ENCODE results near the gene TSEN2.
"Not testable (repeated sequence)": the region's sequence is repeated elsewhere in the genome, so short reads cannot be mapped to it uniquely, and the experiment has no call there.

The TSEN2 gene

DNA sequence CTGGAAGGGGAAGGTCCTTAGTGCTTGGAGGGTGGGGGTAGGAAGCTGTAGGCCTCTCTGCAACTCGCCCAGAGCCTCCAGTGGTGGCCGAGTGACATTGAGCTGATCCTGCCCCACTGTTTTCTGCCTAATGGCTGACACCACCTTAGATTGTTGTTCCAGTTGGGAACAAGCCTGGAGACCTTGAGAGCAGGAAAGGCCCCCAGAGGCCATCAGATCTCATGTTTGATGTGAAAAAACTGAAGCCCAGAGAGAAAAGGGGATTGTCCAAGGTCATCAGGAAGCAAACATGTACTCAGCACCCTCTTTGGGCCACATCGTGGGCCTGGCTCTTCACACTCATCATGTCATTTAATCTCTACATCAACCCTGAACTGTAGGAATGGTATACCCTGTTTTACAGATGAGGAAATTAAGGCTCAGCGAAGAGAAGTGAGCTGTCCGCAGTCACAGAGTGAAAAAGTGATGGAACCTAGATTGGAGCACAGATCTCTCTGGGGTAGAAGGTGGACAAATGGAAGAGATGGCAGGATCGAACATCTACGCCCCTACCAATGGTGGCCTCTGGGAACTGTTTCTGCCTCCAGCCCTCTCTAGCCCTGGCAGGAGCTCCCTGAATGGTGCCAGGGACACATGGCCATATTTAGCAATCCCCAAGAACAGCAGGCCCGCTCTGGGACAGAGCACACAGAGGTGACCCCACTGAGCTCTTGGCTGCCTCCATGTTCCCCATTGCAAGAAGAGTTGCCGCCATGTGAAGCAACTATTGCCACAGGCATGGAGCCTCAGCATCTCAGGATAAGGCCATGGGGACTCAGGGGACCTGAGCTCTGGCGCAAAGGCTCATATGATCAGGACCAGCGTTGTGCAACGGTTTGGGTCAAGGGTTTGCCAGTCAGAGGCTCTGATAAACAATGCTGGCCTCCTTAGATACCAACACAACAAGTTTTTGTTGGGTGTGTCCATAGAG is 31.6 kb upstream of the TSEN2 start:
- no peak for DNase-seq (ENCODE audit: low read depth)

DNA sequence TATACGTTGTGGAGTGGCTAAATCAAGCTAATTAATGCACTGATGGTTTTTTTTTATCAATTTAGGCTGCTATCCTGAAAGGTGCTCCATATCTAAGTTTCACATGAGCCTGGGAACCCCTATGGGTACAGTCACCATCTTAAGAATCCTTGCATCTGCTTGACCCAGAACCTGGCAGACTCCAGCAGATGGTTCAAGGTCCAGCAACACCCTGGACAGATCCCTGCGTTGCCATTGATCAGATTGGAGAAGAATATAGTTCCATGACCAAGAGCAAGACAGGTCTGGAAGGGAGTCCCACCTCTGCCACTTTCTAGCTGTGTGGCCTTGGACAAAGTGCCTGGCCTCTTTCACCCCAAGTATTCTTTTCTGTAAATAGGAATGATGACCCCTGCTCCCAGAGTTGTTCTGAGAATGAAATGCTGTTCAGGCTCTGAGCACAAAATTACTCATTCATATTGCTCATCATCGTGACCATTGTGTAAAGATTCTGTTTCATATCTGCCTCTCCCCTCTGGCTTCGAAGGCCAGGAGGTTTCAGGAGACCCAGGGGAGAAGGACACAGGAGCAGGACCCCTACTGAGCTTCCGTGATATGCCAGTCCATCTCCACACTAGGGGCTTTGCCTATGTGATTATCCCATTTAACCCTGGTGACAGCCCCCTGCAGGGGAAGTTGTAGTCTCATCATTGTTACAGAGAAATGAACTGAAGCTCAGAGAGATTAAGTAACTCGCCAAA is 30.0 kb upstream of the TSEN2 start:
- DNase-seq (ENCODE audit: low read depth): peak; percentile 80

DNA sequence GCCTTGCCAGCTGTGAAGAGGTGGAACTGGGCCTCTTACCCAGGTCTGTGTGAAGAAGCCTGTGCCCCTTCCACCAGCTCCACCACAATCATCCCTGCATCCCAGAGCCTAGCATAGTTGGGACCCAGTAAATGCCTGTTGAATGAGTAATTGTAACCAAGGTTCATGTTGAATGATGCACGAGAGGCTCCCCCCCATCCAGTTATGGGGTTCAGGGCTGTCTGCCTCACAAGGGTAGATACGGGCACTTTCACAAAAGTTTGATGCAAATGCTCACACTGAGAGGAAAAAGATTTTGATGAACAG is 29.5 kb upstream of the TSEN2 start:
- peak; percentile 81 for DNase-seq (ENCODE audit: low read depth)

DNA sequence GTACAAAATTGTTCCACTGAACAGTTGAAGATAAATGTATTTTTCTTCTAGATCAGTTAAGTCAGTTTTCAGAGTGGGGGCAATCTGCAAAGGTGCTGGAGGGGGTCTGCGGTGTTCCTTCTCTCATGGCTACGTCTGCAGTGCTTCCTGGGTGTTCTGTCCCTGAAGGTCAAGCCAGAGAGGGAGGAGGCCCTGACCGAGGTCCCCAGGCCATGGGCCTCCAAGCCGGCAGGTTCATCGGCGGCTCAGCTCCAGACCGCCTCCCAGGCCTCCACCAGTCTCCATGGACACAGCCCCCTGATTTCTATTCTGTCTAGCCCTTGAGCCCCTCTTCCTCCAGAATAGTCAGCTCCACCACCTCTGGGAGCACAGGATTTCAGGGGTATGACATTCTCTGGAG is 28.5 kb upstream of the TSEN2 start:
- DNase-seq (ENCODE audit: low read depth): no peak

DNA sequence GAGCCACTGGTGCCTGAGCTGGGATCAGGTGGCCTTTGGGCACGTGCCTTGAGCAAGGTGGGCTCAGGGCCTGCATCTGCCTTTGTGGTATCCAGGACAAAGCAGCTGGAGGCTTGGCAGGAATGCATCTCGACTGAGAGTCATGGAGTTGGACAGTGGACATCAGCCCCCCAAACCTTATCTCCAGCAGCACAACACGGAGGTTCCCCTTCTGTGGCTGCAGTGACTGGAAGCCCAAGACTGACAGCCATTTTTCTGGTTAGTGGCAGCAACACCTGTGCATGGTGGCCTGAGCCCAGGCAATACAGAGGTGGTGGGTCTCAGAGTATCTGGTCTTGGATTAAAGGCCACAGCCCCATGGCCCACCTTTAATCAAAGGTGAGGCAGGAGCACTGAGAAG is 27.8 kb upstream of the TSEN2 start:
- DNase-seq (ENCODE audit: low read depth): no peak

DNA sequence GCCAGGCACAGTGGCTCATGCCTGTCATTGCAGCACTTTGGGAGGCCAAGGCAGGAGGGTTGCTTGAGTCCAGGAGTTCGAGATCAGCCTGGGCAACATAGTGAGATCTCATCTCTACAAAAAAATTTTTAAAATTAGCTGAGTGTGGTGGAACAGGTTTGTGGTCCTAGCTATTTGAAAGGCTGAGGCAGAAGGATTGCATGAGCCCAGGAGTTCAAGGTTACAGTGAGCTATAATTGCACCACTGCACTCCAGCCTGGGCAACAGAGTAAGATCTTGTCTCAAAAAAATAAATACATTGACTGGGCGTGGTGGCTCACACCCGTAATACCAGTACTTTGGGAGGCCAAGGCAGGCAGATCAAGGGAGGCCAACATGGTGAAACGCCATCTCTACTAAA is 26.9 kb upstream of the TSEN2 start:
- not testable (repeated sequence) for DNase-seq (ENCODE audit: low read depth)

DNA sequence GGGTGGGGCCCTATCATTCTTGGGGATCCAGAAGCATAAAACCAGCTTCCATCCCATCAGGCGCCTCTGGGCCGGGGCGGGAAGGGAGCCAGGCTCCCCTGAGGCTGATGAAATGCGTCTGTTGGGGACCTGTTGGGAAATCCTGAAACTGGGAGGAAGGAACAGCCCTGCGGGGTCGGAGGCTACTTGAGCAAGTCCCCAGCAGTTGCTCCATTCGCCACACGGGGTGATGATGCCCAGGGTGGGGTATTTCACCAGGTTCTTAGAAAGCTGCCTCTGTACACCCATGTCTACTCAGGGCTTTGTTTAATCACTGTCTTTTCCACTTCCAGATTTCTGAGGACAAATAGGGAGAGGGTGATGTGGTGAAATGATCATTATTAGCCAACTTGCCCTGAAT is 25.4 kb upstream of the TSEN2 start:
- peak; percentile 10 for DNase-seq (ENCODE audit: low read depth)

DNA sequence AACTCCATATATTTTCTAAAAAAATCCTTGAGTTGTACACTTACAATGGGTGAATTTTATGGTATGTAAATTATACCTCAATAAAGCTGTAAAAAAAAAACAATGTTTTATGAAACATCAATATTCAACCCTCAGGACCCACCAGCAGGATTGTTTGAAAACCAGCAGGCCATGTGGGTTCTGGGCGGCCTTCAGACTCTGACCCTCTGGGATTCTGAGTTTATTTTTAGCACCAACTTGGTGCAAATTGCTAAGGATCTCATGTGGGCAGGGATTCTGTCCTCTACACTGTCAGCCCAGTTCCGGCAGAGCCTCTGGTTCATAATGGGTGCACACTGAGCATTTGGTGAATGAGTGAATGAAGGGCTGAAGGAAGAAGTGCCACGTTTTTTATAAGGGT is 24.2 kb upstream of the TSEN2 start:
- no peak for DNase-seq (ENCODE audit: low read depth)

DNA sequence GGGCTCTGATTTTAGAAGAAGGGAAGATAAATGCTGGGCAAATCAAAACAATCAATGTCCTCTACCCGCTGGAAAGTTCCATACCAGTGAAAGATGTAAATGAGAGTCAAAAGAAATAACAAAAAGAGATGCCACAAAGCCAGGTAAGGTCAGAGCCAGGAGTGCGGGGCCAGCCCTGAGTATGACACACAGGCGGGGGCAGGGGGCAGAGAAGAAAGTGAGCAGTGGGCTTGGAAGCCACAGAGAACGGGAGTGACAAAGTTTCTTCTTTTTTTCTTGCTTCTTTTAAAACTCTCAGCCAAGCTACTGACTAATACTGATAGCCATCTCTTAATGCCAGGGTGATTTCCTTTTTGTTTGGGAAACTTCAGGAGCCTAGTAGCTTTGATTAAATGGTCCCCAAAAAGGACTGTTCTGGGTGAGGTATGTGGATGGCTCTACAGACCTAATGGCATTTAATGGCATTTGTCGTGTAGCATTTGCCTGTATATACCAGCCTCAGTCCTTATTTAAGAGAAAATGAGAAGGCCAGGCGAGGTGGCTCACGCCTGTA is 23.1 kb upstream of the TSEN2 start:
- peak; percentile 17 for DNase-seq (ENCODE audit: low read depth)

DNA sequence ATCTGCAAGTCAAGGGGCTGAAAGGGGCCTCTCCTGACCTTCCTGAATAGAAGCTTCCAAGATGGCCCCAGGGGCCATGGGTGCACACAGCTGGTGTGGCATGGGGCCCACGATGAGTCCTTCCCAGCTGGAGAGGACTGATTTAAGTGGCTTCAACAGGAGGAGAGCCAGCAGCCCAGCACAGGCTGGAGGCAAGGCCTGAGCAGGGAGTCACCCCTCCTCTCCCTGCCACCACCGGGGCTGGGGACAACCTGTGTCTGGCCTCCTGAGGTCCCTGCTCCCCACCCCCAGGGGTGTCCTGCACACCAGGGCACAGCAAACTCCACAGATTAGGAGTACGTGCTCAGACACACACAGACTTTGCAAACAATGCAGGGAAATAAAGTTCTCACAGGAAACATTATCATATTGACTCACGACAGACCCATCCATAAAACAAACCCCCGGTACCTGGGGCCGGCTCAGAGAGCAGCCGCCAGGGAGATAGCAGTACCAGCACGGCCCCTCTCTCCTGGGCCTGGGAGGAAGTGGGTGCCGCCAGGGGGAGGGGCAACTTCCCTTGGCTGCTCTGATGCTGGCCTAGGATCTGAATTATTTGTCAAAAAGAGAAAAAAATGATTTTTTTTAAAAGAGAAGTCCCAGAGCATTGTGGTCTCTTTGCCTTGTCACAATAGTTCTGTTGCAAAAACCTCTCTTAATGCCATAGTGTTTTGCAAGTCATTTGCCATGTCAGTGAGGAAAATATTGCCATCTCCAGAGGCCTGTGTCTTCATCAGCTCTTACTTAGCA is 21.9 kb upstream of the TSEN2 start:
- DNase-seq (ENCODE audit: low read depth): no peak

DNA sequence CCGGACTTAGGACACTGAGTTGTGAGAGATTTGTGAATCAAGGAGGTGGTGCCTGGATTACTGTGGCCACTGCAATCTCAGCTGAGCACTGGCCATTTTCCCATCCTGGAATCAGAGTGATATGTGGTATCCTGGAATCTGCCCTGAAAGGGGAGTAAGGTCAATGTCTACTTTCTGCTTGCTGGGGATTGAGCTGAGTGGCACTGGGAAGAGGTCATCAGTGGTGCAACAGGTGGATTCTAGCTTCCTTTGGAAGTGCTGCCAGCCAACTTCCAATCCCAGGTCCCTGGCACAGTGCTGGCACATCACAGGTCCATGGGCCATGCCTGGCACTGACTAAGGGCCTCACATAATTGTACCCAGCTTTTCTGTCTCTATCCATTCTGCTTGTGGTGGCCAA is 20.6 kb upstream of the TSEN2 start:
- DNase-seq (ENCODE audit: low read depth): no peak

DNA sequence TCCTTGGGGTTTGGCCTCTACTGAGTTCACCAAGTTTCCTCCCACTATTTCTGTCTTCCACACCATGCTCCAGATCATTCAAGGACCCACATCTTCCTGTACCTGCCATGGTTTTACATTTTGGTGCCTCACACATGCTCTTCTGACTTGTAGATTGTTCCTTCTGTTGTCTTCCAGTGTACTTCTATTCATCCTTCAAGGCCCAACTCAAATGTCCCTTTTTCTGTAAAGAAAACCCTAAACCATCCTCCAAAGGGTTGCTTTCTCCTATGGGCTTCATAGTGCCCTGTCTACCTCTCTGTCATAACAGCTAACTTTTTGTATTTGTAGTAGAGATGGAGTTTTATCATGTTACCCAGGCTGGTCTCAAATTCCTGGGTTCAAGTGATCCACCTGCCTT is 20.1 kb upstream of the TSEN2 start:
- no peak for DNase-seq (ENCODE audit: low read depth)

DNA sequence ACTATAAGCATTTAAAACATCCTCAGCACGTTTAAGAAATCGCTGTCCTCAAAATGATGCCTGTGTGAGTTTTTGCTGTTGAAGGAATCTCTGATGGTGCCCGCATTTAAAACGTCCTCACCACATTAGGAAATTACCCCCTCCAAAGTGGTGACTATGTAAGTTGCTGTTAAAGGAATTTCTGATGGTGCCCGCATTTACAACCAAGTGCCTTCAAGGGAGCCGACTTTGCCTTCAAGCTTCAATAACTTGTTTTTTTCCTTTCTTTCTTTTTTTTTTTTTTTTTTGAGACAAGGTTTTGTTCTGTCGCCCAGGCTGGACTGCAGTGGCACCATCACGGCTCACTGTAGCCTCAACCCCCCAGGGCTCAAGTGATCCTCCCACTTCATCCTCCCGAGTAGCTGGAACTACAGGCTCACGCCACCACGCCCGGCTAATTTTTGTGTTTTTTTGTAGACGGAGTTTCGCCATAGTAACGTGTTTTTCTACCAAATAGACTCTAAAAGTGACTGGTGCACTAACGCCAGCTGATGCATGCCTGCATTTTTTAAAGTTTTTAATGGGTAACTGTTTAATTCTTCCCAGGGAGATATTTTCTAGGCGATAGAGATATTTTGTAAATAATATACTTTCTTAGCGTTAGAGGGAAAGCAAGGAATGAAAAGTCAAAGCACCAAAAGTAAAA is 19.0 kb upstream of the TSEN2 start:
- DNase-seq (ENCODE audit: low read depth): no peak

DNA sequence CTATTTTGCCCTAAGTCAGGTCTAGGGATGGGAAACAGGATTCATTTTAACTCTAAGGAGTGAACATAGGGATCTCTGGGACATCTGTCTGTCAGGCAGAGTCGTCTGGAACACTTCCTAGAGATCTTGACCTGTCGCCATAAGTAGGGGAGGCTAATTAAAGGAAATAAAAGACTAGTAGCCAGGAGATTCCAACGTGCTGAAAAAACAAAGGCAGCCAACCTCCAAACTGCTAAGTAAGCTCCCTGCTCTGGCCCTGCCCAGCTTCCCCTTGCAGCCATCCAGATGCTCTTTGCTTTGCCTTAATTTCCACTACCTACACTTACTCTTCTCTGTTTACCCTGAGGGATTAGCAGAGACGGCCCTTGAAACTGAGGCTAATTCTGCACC is 18.4 kb upstream of the TSEN2 start:
- DNase-seq (ENCODE audit: low read depth): no peak

DNA sequence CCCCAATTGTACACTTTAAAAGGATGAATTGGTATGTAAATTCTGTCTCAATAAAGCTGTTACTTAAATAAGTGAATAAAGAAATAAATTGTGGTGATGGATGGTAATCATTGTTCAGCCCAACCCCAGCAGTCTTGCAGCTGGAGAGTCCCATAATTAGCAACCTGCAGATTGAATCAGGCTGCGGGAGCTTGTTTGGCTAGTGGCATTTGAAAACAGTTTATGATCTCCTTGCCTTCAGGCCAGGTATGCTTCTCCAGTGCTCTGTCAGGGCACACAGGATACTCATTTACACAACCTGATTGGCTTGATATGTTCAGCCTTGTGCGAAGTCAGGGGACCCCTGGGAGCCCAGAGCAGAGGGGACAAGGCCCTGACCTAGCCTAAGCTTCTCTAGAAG is 16.5 kb upstream of the TSEN2 start:
- DNase-seq (ENCODE audit: low read depth): no peak

DNA sequence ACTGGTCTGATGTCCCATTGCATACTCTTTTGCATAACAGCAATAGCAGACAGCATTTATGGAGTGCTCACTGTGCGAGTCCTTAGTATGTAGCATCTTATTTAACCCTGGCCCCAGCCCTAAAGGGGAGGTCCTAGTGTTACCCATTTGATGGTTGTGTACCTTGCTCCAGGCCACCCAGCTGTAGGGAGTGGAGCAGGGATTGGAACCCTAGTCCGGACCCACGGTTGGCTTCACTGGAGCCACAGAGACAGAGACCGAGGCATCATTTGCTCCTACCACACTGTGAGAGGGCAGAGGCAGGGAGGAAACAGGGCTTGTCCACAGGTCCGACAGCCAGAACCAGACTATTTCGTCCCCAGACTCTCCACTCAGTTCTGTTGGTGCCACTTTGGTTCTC is 16.0 kb upstream of the TSEN2 start:
- DNase-seq (ENCODE audit: low read depth): no peak

DNA sequence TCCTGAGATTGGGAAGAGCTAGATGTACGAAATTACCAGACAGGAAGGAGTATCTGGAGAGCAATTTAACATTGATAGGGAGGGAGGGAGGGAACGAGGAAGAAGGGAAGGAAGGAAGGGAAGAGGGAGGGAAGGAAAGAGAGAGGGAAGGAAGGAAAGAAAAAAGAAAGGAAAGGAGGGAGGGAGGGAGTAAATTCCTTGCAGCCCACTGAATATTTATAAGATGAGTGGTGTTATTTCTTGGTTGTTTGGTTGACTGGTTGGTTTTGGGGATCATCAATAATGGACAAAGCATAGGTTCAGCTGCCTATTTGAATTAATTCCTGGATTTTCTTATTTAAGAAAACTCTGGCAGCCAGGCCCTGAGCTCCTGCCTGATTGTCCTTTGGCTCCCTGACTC is 15.5 kb upstream of the TSEN2 start:
- DNase-seq (ENCODE audit: low read depth): no peak

DNA sequence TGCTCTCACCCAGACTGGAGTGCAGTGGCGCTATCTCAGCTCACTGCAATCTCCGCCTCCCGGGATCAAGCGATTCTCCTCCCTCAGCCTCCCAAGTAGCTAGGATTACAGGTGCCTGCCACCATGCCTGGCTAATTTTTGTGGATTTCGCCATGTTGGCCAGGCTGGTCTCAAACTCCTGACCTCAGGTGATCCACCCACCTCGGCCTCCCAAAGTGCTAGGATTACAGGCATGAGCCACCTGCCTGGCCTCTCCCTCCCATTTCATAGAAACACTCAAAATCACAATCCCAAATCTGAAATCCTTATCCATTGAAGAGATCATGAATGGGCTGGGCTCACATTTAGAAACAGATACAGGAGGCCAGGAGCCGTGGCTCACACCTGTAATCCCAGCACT is 15.1 kb upstream of the TSEN2 start:
- DNase-seq (ENCODE audit: low read depth): not testable (repeated sequence)

DNA sequence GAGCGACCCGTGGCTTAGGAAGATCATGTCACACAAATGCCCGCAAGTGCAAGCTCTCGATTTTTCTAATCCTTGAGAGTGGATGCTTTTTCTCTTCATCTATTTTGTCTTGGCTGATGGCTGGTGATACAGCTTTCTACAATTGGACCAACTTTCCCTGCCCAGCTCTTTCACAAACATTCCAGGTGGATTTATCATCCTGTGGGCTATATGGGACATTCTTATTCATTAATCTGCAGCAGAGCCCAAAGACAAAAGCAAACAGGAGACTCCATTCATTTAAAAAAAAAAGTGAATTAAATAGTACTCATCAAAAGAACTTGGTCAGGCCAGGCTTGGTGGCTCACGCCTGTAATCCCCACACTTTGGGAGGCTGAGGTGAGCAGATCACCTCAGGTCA is 14.2 kb upstream of the TSEN2 start:
- DNase-seq (ENCODE audit: low read depth): peak; percentile 49

DNA sequence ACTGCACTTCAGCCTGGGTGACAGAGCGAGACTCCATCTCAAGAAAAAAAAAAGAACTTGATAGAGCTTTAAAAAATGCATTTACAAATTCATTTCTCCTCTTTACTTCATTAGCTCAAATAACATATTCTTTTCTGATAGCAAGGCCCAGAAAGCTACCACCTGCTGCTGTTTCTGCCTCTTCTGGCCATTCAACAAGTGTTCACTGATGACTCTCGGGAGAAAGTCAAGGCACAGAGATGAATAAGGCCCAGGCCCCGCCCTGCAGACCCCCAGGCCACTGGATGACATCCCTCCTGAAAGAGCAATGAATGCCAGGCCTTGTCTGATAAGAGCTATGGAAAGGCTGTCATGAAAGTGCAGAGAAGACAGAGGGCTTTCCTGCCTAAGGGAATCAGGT is 13.6 kb upstream of the TSEN2 start:
- DNase-seq (ENCODE audit: low read depth): no peak

DNA sequence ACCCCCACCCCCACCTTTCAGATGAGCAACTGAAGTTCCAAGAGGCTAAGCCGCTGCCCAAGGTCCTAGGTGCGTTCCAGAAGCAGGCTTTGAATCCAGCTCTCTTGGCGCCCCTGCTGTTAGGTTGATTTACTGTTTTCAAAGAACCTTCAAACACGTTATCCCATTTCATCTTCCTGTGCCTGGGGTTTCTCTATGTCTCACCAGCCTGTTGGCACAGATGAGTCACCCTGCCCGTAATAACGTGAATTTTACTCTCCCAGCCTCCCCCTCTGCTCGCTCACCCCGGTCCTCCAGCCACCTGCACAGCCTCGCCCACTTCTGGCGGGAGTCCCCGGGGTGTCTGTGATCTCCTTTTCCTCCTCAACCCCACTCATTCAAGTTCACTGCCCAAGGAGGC is 13.0 kb upstream of the TSEN2 start:
- DNase-seq (ENCODE audit: low read depth): peak; percentile 11

Data from ELR (cell line).